Right renal cortex interstitium (tissue), 3 donors: ENCODE data around the gene INHBE. TPM values are rescaled to one million over a fixed set of nuclear protein-coding genes. Genes with fewer than 3 reads are reported as not detected.
"Not testable (repeated sequence)": the region's sequence is repeated elsewhere in the genome, so short reads cannot be mapped to it uniquely, and the experiment has no call there.

Source experiments
- DNase-seq, 3 donors: peaks; one replicate each; pipeline ENCODE4 v3.0.0-alpha.2; 2013; ENCODE audit warnings: low read depth in 3 of 3, low spot score in 2 of 3
- polyA plus RNA-seq, 3 donors: library from polyadenylated mRNA; unstranded; fragments of 120-200 nt; gene quantifications; one replicate each; pipeline ENCODE4 v1.2.1, GENCODE V29; 2013; ENCODE audit not compliant: insufficient read length in 3 of 3

INHBE gene
- polyA plus RNA-seq, 3 donors = 0.40 to 0.44 (median 0.42) TPM

DNA sequence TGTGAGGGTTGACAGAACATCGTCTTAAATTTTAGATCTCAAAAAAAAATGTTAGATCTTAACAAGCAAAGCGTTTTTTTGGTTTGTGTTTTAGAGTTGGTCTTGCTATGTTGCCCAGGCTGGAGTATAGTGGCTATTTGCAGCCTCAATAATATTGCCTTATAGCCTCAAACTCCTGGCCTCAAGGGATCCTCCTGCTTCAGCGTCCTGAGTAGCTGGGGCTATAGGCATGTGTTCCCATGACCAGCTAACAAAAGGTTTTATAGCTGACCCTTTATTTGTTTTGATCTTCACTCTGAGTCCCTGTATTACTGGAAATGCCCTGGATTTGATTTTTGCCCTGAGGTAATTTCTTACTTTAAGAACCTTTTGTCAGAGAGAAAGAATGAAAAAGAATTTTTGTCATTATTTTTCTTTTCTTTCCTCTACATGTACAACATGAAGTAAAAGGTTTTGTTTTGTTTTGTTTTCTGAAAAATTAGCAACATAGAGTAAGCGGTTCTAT lies 15.3 kb upstream of the INHBE start:
- no peak for DNase-seq

DNA sequence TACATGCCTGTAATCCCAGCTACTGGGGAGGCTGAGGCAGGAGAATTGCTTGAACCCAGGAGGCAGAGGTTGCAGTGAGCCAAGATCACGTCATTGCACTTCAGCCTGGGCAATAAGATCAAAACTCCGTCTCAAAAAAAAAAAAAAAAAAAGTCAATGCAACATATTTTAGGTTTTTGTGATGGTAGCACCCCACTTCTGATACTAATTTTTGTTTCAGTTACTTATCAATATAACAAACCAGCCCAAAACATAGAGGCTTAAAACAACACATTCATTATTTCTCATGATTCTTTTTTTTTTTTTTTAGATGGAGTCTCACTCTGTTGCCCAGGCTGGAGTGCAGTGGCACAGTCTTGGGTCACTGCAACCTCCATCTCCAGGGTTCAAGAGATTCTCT lies 13.7 kb upstream of the INHBE start:
- DNase-seq = not testable (repeated sequence)

DNA sequence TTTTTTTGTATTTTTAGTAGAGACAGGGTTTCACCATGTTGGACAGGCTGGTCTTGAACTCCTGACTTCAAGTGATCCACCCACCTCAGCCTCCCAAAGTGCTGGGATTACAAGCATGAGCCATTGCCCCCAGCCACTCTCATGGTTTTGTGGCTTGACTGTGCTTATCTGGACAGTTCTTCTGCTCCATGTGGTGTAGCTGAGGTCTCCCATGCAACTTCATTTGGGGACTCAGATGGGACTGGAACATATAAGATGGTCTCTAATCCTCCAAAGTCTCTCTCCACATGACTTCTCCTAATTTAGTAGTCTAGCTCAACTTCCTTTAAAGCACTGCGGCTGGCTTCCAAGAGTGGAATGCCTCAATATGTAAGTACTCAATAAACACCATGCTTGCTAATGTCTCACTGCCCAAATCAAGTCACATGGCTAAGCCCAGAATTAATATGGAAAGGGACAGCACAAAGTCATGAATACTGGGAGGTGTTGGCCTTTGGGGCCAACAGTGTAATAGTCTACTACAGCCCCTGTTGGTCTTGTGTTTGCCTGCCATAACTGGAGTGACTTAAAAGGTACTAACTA lies 13.2 kb upstream of the INHBE start:
- DNase-seq = no peak

DNA sequence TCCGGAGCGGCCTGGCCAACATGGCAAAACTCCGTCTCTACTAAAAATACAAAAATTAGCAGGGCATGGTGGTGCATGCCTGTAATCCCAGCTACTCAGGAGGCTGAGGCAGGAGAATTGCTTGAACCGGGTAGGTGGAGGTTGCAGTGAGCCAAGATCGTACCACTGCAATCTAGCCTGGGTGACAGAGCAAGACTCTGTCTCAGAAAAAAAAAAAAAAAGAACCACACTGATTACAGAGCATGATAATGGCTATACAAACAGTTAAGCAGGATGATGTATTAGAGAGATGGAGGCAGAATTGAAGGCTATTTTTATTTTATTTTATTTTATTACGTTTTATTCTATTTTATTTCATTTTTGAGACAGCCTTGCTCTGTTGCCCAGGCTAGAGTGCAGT lies 10.8 kb upstream of the INHBE start:
- DNase-seq = not testable (repeated sequence)

DNA sequence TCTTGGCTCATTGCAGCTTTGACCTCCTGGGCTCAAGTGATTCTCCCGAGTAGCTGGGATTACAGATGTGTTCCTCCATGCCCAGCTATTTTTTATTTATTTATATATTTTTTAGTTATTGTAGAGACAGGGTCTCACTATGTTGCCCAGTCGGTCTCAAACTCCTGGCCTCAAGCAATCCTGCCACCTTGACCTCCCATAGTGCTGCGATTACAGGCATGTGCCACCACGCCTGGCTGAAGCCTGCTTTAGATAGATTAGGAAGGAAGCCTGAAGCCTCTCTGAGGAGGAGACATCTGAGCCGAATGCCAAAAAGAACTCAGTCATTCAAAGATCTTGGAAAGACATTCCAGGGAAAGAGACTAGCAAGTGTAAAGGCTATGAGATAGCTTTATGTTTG lies 10.4 kb upstream of the INHBE start:
- DNase-seq = no peak

DNA sequence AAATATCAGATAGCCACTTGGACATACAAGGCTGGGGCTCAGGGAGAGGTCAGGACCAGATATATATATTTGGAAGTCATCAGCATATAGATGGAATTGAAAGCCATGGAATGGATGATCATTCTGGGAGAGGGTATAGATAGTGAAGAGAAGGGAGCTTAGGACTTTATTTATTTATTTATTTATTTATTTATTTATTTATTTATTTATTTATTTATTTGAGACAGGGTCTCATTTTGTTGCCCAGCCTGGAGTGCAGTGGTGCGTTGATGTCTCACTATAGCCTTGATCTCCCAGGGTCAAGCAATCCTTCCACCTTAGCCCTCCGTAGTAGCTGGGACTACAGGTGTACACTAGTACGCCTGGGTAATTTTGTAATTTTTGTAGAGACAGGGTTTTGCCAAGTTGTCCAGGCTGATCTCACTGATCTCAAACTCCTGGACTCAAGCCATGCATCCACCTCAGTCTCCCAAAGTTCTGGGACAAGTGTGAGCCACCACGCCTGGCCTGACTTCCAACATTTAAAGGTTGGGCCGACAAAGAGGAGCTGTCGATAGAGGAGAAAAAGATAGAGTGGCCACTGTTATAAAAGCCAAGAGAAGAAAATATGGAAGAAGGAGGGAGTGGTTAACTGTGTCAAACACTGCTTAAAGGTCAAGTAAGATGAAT lies 8.7 kb upstream of the INHBE start:
- no peak for DNase-seq

DNA sequence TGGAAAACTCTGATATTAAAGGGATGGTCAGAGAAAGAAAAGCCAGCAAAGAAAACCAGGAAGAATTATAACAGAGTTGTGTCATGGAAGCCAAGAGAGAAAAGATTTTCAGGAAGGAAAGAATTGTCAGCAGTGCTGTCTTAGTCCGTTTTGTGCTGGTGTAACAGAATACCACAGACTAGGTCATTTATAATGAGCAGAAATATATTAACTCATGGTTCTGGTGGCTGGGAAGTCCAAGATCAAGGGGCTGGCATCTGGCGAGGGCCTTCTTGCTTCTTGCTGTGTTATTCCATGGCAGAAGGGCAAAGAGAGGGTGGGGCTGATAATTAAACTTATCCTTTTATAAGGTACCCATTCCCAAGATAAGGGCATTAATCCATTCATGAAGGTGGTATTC lies 6.4 kb upstream of the INHBE start:
- no peak for DNase-seq

DNA sequence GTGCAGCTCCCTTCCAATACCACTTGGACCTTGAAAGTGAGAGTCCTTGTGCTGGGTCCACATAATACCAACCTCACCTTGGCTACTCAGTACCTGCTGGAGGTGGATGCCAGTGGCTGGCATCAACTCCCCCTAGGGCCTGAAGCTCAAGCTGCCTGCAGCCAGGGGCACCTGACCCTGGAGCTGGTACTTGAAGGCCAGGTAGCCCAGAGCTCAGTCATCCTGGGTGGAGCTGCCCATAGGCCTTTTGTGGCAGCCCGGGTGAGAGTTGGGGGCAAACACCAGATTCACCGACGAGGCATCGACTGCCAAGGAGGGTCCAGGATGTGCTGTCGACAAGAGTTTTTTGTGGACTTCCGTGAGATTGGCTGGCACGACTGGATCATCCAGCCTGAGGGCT lies 5.7 kb upstream of the INHBE start:
- no peak for DNase-seq

DNA sequence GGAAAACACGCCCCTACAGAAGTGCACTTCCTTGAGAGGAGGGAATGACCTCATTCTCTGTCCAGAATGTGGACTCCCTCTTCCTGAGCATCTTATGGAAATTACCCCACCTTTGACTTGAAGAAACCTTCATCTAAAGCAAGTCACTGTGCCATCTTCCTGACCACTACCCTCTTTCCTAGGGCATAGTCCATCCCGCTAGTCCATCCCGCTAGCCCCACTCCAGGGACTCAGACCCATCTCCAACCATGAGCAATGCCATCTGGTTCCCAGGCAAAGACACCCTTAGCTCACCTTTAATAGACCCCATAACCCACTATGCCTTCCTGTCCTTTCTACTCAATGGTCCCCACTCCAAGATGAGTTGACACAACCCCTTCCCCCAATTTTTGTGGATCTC lies 5.0 kb upstream of the INHBE start:
- DNase-seq = no peak

DNA sequence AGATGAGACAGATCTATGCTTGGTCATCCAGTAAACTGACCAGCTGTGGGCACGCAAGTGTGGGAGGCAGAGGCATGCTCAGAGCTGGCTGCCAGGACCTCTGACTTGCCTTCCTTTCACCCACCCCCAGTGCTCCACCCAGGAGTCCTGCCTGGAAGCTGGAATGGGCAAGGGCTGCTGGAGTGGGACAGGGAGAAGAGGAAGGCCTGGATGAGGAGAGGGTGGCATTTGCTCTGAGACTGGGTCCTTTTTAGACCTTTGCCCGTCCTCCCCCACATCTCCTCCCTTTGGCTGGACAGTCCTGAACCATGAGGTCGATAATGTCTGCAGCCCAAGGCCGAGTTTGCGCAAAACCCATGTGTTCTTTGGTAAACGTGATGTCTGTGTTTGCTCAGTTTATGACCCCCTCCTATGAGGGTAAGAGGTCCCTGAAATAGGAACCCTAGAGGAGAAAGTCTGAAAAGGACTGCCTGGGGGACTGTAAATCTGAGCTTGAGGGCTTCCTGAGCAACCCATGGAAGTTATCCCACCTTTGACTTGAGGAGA lies 3.8 kb upstream of the INHBE start:
- no peak for DNase-seq

DNA sequence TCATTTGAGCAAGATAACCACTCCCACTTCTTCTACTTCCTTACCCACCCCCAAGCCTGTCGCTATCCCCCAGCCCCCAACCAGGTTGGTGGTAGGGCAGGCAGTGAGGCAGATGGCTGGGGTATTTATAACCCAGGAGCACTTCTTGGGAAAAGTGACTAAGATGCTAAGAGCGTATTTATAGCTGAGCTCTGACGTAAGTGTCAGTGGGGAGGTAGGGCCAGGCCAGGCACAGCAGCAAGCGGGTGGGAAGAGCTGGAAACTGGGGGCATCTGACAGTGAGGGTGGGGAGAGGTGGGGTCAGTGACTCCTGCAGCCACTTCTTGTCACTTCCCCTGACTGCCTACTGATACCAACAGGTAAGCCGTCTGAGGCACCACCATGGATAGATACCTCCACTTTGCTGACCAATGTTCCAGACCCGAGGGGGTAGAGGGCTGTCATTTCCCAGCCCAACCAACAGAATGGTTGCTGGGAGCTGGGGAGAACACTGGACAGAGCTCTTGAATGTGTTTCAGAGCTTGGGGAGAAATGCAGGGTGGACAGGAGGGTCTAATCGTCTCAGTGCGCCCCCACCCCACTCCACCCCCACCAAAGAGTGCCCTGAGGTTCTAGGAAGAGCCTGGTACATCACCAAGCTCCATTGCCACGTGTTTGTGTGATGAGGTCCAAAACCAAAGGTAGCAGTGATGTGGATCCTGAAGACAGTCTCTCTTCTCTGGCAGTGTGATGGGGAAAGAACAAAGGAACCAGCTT lies 2.7 kb upstream of the INHBE start:
- DNase-seq = no peak

DNA sequence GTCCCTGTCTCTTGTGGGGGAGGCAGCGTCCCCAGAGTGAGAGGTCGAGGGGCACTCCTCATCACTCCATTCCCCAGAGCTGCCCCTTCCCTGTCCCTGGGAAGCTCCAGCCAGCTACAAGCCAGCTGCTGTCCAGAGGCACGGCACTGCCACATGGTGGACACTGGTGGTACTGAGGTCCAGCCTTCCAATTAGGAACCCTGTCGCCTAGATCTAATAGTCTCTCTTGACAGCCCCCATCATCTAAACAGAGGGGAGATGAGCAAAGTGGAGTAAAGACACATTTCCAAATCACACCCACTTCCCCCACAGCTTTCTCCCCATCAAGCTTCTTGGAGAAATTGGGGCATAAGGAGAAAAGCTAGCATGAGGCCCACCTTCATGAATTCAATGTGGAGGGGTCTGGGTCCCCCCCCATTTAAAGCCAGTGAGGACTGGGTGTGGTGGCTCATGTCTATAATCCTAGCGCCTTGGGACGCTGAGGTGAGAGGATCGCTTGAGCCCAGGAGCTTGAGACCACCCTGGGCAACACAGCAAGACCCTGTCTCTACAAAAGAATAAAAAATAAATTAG lies 2.1 kb upstream of the INHBE start:
- DNase-seq = no peak

DNA sequence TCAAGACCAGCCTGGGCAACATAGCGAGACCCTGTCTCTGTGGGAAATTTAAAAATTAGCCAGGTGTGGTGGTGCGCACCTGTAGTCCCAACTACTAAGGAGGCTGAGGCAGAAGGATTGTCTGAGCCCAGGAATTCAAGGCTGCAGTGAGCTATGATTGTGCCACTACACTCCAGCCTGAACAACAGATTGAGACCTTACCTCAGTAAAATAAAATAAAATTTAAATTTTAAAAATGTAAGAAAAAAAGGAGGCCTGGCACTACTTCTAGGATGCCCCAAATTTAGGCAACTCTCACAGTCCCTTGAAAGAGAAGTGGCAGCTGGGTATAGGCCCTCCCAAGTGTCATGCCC lies 918 bp upstream of the INHBE start:
- no peak for DNase-seq

DNA sequence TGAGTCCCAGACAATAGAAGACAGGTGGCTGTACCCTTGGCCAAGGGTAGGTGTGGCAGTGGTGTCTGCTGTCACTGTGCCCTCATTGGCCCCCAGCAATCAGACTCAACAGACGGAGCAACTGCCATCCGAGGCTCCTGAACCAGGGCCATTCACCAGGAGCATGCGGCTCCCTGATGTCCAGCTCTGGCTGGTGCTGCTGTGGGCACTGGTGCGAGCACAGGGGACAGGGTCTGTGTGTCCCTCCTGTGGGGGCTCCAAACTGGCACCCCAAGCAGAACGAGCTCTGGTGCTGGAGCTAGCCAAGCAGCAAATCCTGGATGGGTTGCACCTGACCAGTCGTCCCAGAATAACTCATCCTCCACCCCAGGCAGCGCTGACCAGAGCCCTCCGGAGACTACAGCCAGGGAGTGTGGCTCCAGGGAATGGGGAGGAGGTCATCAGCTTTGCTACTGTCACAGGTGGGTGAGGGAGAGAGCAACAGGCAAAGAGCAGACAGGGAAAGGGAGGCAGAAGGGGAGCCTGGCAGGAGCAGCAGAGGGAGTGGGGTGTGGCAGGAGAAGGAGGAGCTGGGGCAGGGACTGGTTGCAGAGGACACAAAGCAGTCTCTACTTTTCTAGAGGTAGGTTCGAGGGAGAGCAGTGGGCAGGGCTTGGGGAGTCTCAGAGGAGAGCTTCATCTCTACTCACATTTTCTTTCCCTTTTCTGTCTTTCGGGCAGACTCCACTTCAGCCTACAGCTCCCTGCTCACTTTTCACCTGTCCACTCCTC lies 452 bp downstream of the INHBE start:
- DNase-seq = no peak

DNA sequence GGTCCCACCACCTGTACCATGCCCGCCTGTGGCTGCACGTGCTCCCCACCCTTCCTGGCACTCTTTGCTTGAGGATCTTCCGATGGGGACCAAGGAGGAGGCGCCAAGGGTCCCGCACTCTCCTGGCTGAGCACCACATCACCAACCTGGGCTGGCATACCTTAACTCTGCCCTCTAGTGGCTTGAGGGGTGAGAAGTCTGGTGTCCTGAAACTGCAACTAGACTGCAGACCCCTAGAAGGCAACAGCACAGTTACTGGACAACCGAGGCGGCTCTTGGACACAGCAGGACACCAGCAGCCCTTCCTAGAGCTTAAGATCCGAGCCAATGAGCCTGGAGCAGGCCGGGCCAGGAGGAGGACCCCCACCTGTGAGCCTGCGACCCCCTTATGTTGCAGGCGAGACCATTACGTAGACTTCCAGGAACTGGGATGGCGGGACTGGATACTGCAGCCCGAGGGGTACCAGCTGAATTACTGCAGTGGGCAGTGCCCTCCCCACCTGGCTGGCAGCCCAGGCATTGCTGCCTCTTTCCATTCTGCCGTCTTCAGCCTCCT lies 1.1 kb downstream of the INHBE start:
- DNase-seq = no peak

DNA sequence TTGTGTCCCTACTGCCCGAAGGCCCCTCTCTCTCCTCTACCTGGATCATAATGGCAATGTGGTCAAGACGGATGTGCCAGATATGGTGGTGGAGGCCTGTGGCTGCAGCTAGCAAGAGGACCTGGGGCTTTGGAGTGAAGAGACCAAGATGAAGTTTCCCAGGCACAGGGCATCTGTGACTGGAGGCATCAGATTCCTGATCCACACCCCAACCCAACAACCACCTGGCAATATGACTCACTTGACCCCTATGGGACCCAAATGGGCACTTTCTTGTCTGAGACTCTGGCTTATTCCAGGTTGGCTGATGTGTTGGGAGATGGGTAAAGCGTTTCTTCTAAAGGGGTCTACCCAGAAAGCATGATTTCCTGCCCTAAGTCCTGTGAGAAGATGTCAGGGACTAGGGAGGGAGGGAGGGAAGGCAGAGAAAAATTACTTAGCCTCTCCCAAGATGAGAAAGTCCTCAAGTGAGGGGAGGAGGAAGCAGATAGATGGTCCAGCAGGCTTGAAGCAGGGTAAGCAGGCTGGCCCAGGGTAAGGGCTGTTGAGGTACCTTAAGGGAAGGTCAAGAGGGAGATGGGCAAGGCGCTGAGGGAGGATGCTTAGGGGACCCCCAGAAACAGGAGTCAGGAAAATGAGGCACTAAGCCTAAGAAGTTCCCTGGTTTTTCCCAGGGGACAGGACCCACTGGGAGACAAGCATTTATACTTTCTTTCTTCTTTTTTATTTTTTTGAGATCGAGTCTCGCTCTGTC lies 1.8 kb downstream of the INHBE start:
- DNase-seq = no peak

DNA sequence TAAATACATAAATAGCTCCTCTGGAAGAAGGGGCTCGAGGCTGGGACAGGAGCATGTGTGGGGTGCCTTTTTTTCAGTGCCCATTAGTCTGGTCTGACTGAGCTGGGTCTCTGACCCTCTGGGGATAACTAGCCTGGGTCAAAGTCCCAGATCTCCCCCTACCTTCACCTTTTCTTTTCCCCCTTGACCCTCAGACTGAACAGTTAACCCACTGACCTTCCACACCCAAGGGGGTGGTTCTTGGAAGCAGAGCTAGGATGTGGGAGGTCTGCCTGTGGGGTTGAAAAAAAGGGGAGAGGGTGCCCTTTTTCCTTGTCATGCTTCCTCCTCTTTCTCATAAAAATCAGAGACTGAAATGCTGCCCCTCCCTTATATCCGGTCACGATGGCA lies 3.6 kb downstream of the INHBE start:
- no peak for DNase-seq

DNA sequence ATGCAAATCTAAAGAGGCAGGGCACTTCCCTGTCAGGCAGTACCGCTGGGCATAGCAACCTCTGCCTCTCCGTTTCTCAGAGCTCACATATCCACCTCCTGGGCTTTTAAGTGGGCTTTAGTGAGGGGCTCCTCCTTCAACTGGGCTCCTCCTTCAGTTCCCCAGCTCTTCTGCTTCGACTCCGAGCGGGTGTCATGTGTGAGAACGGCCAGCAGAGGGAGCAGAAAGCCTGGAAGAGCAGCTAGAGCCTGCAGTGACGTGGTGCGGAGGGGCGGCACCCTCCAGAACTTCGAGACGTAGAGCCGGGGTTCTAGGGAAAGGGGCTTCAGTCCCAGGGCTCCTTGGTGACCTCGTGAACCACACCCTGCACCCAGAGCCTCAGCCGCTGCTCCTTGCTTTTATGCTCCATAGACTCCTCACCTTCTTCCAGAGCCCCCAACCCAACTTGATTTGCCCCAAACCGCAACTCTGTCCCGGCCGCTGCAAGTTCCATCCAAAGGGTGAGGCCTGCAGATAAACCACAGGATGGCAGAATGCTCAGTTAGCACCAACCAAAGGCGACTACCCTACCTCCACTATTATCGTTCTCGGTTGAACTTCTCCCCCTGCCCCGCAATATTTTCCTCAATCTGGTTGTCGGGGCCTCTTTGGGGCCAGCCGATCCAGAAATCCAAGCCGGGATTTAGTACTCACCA lies 4.1 kb downstream of the INHBE start:
- peak; percentile 94 to 95 (median 95) for DNase-seq
